HTERT RPE-1 (cell line): ENCODE measurements around the gene DFFA.

Experiments used
- in situ Hi-C: fragments of 300-500 bp; cut with MboI; formaldehyde crosslinking; loops from 4 replicates; pipeline ENCODE4 v1.14.3; 2020; ENCODE audit warnings: low sequenced_read_pairs

The DFFA gene

GRCh38 chr1:10472220-10473144 lies at the start of gene DFFA:
Gene DFFA, minus strand, starts transcription at chr1:10472529. Its CDS starts 71 bp downstream, at chr1:10472458.
- in situ Hi-C loops, result no loop called here

- in situ Hi-C loops, result no loop called here
Measured at GRCh38 chr1:10521537-10522157, 49.3 kb upstream of the DFFA start.

- in situ Hi-C loops, result no loop called here
Measured at GRCh38 chr1:10520952-10521351, 48.6 kb upstream of the DFFA start.

GRCh38 chr1:10520497-10520896 lies 48.2 kb upstream of the DFFA start:
- in situ Hi-C loops, result no loop called here

GRCh38 chr1:10519016-10519417 lies 46.7 kb upstream of the DFFA start:
- in situ Hi-C loops, result no loop called here

GRCh38 chr1:10517677-10517982 lies 45.3 kb upstream of the DFFA start:
- in situ Hi-C loops, result no loop called here

GRCh38 chr1:10516925-10517676 lies 44.8 kb upstream of the DFFA start:
- in situ Hi-C loops, result no loop called here

GRCh38 chr1:10515976-10516750 lies 43.8 kb upstream of the DFFA start:
- in situ Hi-C loops, result no loop called here

- in situ Hi-C loops, result no loop called here
Measured at GRCh38 chr1:10515301-10515975, 43.1 kb upstream of the DFFA start.

GRCh38 chr1:10514490-10515235 lies 42.3 kb upstream of the DFFA start:
- in situ Hi-C loops, result no loop called here

GRCh38 chr1:10513199-10513598 lies 40.9 kb upstream of the DFFA start:
- in situ Hi-C loops, result no loop called here

- in situ Hi-C loops, result no loop called here
Measured at GRCh38 chr1:10511494-10511885, 39.2 kb upstream of the DFFA start.

- in situ Hi-C loops, result no loop called here
Measured at GRCh38 chr1:10510520-10511493, 38.5 kb upstream of the DFFA start.

- in situ Hi-C loops, result no loop called here
Measured at GRCh38 chr1:10509809-10510509, 37.6 kb upstream of the DFFA start.

- in situ Hi-C loops, result no loop called here
Measured at GRCh38 chr1:10508511-10508951, 36.2 kb upstream of the DFFA start.

GRCh38 chr1:10507111-10507879 lies 35.0 kb upstream of the DFFA start:
- in situ Hi-C loops, result no loop called here

GRCh38 chr1:10506677-10507047 lies 34.3 kb upstream of the DFFA start:
- in situ Hi-C loops, result no loop called here
